GM18507 (cell line): Measurements from ENCODE around the gene ADAM17.
"Not testable (repeated sequence)": the region's sequence is repeated elsewhere in the genome, so short reads cannot be mapped to it uniquely, and the experiment has no call there.

Experiments
- DNase-seq: peaks from one replicate; pipeline ENCODE4 v3.0.0; 2011; ENCODE audit warnings: low read depth; ENCODE audit not compliant: insufficient read length; ENCODE audit errors: extremely low spot score
- FAIRE-seq: peaks from 2 replicates; lab custom pipeline; 2011; peaks lifted over from hg19 to GRCh38; lab: Jason Lieb, UNC

ADAM17 gene

GRCh38 chr2:9570182-9571060 lies 14.8 kb upstream of the ADAM17 start:
- no peak for DNase-seq
- no peak for FAIRE-seq

GRCh38 chr2:9565436-9566153 lies 10.0 kb upstream of the ADAM17 start:
- DNase-seq (no peak), FAIRE-seq (no peak)

GRCh38 chr2:9560628-9561027 lies 5.0 kb upstream of the ADAM17 start:
- no peak for FAIRE-seq
- no peak for DNase-seq

GRCh38 chr2:9558948-9559381 lies 3.3 kb upstream of the ADAM17 start:
- DNase-seq = no peak
- no peak for FAIRE-seq

GRCh38 chr2:9556121-9556743 lies 602 bp upstream of the ADAM17 start:
- FAIRE-seq (no peak), DNase-seq (no peak)

- FAIRE-seq = peak; percentile 50
- no peak for DNase-seq
Observed at GRCh38 chr2:9554921-9555296, 721 bp downstream of the ADAM17 start.

- FAIRE-seq (peak; percentile 44), DNase-seq (no peak)
Observed at GRCh38 chr2:9552219-9553178, 3.1 kb downstream of the ADAM17 start.

GRCh38 chr2:9550859-9551391 lies 4.7 kb downstream of the ADAM17 start:
- not testable (repeated sequence) for DNase-seq
- FAIRE-seq = peak; percentile 75

- DNase-seq (no peak), FAIRE-seq (no peak)
Observed at GRCh38 chr2:9549420-9549819, 6.2 kb downstream of the ADAM17 start.

GRCh38 chr2:9548506-9548905 lies 7.1 kb downstream of the ADAM17 start:
- DNase-seq (no peak), FAIRE-seq (peak; percentile 77)

- no peak for FAIRE-seq
- no peak for DNase-seq
Observed at GRCh38 chr2:9547262-9547991, 8.2 kb downstream of the ADAM17 start.

GRCh38 chr2:9545502-9545901 lies 10.1 kb downstream of the ADAM17 start:
- no peak for DNase-seq
- FAIRE-seq = no peak

GRCh38 chr2:9543557-9543956 lies 12.1 kb downstream of the ADAM17 start:
- peak; percentile 21 for FAIRE-seq
- no peak for DNase-seq

GRCh38 chr2:9539531-9539930 lies 16.1 kb downstream of the ADAM17 start:
- no peak for FAIRE-seq
- DNase-seq = no peak

- DNase-seq (no peak), FAIRE-seq (no peak)
Observed at GRCh38 chr2:9538000-9538507, 17.6 kb downstream of the ADAM17 start.

- no peak for FAIRE-seq
Observed at GRCh38 chr2:9536504-9536903, 19.1 kb downstream of the ADAM17 start.

GRCh38 chr2:9535177-9535576 lies 20.5 kb downstream of the ADAM17 start:
- DNase-seq (no peak), FAIRE-seq (peak; percentile 31)

More at GRCh38 chr2:9536504-9536903, 19.1 kb downstream of the ADAM17 start:
- DNase-seq = no peak

- no peak for DNase-seq
Observed at GRCh38 chr2:9533663-9534062, 22.0 kb downstream of the ADAM17 start.

More at GRCh38 chr2:9533663-9534062, 22.0 kb downstream of the ADAM17 start:
- FAIRE-seq = no peak
